Tibial artery (tissue), 4 donors: ENCODE data around the gene GALNS.

Experiments used
- DNase-seq, 2 donors: peaks; one replicate each; pipeline ENCODE4 v3.0.0-alpha.2; 2019
- H3K27ac ChIP-seq, 2 donors: fragments of 200-600 bp; sonication (generic) in 1 of 2; 1 replicate in 1 of 2; 2 replicates in 1 of 2; pipeline ENCODE4 v1.5.1; 2018 to 2019; ENCODE audit warnings: mild to moderate bottlenecking in 1 of 2
- H3K27me3 ChIP-seq, 2 donors: fragments of 200-600 bp; sonication (generic) in 1 of 2; one replicate each; pipeline versions ENCODE4 v1.5.1 to v1.6.0; 2016 to 2019
- H3K36me3 ChIP-seq, 3 donors: fragments of 200-600 bp; sonication (generic) in 2 of 3; one replicate each; pipeline ENCODE4 v1.5.1; 2016 to 2019; ENCODE audit warnings: mild to moderate bottlenecking in 2 of 3
- H3K4me1 ChIP-seq, 4 donors: fragments of 200-600 bp; sonication (generic) in 2 of 4; 1 replicate in 3 of 4; 2 replicates in 1 of 4; pipeline ENCODE4 v1.5.1; 2016 to 2019
- H3K4me3 ChIP-seq, 2 donors: fragments of 200-600 bp; sonication (generic) in 1 of 2; 1 replicate in 1 of 2; 2 replicates in 1 of 2; pipeline ENCODE4 v1.5.1; 2018 to 2019; ENCODE audit warnings: mild to moderate bottlenecking in 2 of 2
- H3K9me3 ChIP-seq, 3 donors: fragments of 200-600 bp; sonication (generic) in 1 of 3; one replicate each; pipeline ENCODE4 v1.5.1; 2016 to 2019
- CTCF ChIP-seq, 2 experiments: fragments of 200-600 bp in 1 of 2; fragments of 450-650 bp in 1 of 2; IDR thresholded peaks; one replicate each; pipeline ENCODE4 v1.5.1; 2017 to 2019; ENCODE audit warnings: antibody characterized with exemption in 2 of 2, mild to moderate bottlenecking in 1 of 2, moderate library complexity in 1 of 2
- intact Hi-C: fragments of 100-400 bp; cut with DNase I; formaldehyde crosslinking; loops from one replicate; pipeline ENCODE4 v1.15.0; 2023; ENCODE audit warnings: low total_unique reads

GALNS gene

GRCh38 chr16:88870608-88871348 lies 14.0 kb upstream of the GALNS start:
- Histone ChIP-seq H3K4me3 (peak overlapping the region in 1 of 2 donors; percentile 5), H3K4me1 (no peaks in the 10 kb centered on the region), H3K36me3 (no peaks in the 10 kb centered on the region), H3K9me3 (no peaks in the 10 kb centered on the region), H3K27me3 (peaks cover 0 to 60% of the 10 kb centered on the region in 2 donors), H3K27ac (no peak overlapping the region)
- intact Hi-C loops: no loop called here
- TF ChIP-seq CTCF (IDR thresholded peaks at IDR 0.05): no peak
- no peak for DNase-seq

- no peak overlapping the region for H3K27ac ChIP-seq
- no peak for DNase-seq
- no peak overlapping the region for H3K4me3 ChIP-seq
- H3K4me1 ChIP-seq: no peaks in the 10 kb centered on the region
- no peaks in the 10 kb centered on the region for H3K9me3 ChIP-seq
- peaks cover 0 to 69% of the 10 kb centered on the region in 2 donors for H3K27me3 ChIP-seq
- H3K36me3 ChIP-seq: no peaks in the 10 kb centered on the region
- intact Hi-C loops: loop anchor here (10.0 kb wide), 2 partner anchors 135 to 355 kb away; no protein-coding TSS in a partner anchor
- TF ChIP-seq CTCF (IDR thresholded peaks at IDR 0.05): no peak
Observed at GRCh38 chr16:88869673-88869980, 12.9 kb upstream of the GALNS start.

GRCh38 chr16:88868974-88869672 lies 12.4 kb upstream of the GALNS start:
- H3K9me3 ChIP-seq: no peaks in the 10 kb centered on the region
- no peak overlapping the region for H3K27ac ChIP-seq
- no peak for TF ChIP-seq CTCF (IDR thresholded peaks at IDR 0.05)
- intact Hi-C loops: loop anchor here (10.0 kb wide), 2 partner anchors 134 to 356 kb away; no protein-coding TSS in a partner anchor
- no peaks in the 10 kb centered on the region for H3K4me1 ChIP-seq
- DNase-seq: no peak
- H3K4me3 ChIP-seq: no peak overlapping the region
- no peaks in the 10 kb centered on the region for H3K36me3 ChIP-seq
- peaks cover 0 to 73% of the 10 kb centered on the region in 2 donors for H3K27me3 ChIP-seq

GRCh38 chr16:88867581-88868246 lies 11.0 kb upstream of the GALNS start:
- H3K4me1 ChIP-seq: no peaks in the 10 kb centered on the region

More at GRCh38 chr16:88867581-88868246, 11.0 kb upstream of the GALNS start:
- peaks cover 0 to 11% (median 5%) of the 10 kb centered on the region in 3 donors for H3K36me3 ChIP-seq
- no peaks in the 10 kb centered on the region for H3K9me3 ChIP-seq
- H3K27me3 ChIP-seq: peaks cover 0 to 63% of the 10 kb centered on the region in 2 donors
- TF ChIP-seq CTCF (IDR thresholded peaks at IDR 0.05): no peak
- DNase-seq: no peak
- intact Hi-C loops: loop anchor here (10.0 kb wide), 2 partner anchors 133 to 357 kb away; no protein-coding TSS in a partner anchor
- no peak overlapping the region for H3K27ac ChIP-seq
- no peak overlapping the region for H3K4me3 ChIP-seq
